ENCODE data around the gene PLPPR1. TPM values are rescaled to one million over a fixed set of nuclear protein-coding genes. Genes with fewer than 3 reads are reported as not detected.

PLPPR1 gene
- total and polyA plus RNA-seq, 2 of the 4 experiments (the other 2 are of a cell fraction): not detected

- Histone ChIP-seq H2AFZ (replicated peaks; ENCODE audit: low read length, poor library complexity) (no peak overlapping the region), H3K14ac (replicated peaks; ENCODE audit: low read depth, low read length) (no peak overlapping the region), H3K4me1 (ENCODE audit: control insufficient read depth, insufficient read depth, low read length) (no peaks in the 10 kb centered on the region), H3K56ac (ENCODE audit: extremely low read depth, insufficient read depth, low read length) (no peak overlapping the region), H4K5ac (ENCODE audit: low read depth, low read length) (no peak overlapping the region), H3K9me1 (ENCODE audit: insufficient read depth, low read length) (no peaks in the 10 kb centered on the region), H3K4me3 (ENCODE audit: insufficient read depth, low read depth, low read length) (no peak overlapping the region), H4K91ac (ENCODE audit: insufficient read depth, low read depth, low read length) (no peak overlapping the region), H3K18ac (ENCODE audit: low read depth, low read length) (no peak overlapping the region), H3K9ac (ENCODE audit: low read depth, low read length) (no peak overlapping the region), H2BK20ac (ENCODE audit: low read depth, low read length) (no peak overlapping the region), H2BK120ac (ENCODE audit: low read depth, low read length) (no peak overlapping the region), H3K27ac (ENCODE audit: insufficient read depth, low read length) (no peak overlapping the region), H3K36me3 (ENCODE audit: control insufficient read depth, insufficient read depth, low read length) (no peaks in the 10 kb centered on the region), H3K27me3 (ENCODE audit: control insufficient read depth, insufficient read depth, low read length) (no peaks in the 10 kb centered on the region), H3K4me2 (ENCODE audit: low read depth, low read length) (no peak overlapping the region), H3K23ac (ENCODE audit: low read depth, low read length) (no peak overlapping the region), H2BK15ac (ENCODE audit: low read depth, low read length) (no peak overlapping the region), H4K8ac (ENCODE audit: low read depth in 2 of 2, low read length in 2 of 2) (no peak overlapping the region), H4K20me1 (ENCODE audit: insufficient read depth, low read length) (no peaks in the 10 kb centered on the region), H2BK5ac (ENCODE audit: low read depth, low read length, poor library complexity, severe bottlenecking) (no peak overlapping the region), H3K79me1 (ENCODE audit: low read depth in 1 of 2, low read length in 2 of 2) (no peaks in the 10 kb centered on the region), H2AK5ac (ENCODE audit: low read depth, low read length) (no peak overlapping the region), H2AK9ac (replicated peaks; ENCODE audit: low read depth, low read length, poor library complexity) (no peak overlapping the region), H3K9me3 (ENCODE audit: control insufficient read depth, insufficient read depth, low read length) (no peaks in the 10 kb centered on the region), H3K4ac (ENCODE audit: low read depth, low read length) (no peak overlapping the region)
- DNase-seq: no peak
- POLR2A ChIA-PET (ENCODE audit: unreplicated experiment): no interaction called here
- in situ Hi-C loops (cut with MboI; ENCODE audit: low sequenced_read_pairs) (no loop called here), dilution Hi-C loops (cut with HindIII; ENCODE audit: low sequenced_read_pairs, unreplicated experiment) (no loop called here), intact Hi-C loops (cut with micrococcal nuclease) (no loop called here)
- no TSS peak for BruUV-seq (replicated peaks)
- WGBS, 2 experiments (ENCODE audit: extremely low coverage in 2 of 2, insufficient read length in 1 of 2): no CpG with 5 or more reads among the region's 2 CpGs
- no peak for TF ChIP-seq ELK1 (IDR thresholded peaks at IDR 0.05; ENCODE audit: borderline replicate concordance, low read depth, low read length)
- TF ChIP-seq MXI1 (IDR thresholded peaks at IDR 0.05; ENCODE audit: borderline replicate concordance, low read depth, low read length): no peak
- no peak for TF ChIP-seq RAD21 (IDR thresholded peaks at IDR 0.05; ENCODE audit: low read length)
- TF ChIP-seq CTCF (conservative IDR thresholded peaks at IDR 0.05; ENCODE audit: low read depth, low read length): no peak
- TF ChIP-seq SMC3 (IDR thresholded peaks at IDR 0.05; ENCODE audit: low read depth, low read length): no peak
- TF ChIP-seq FOS (IDR thresholded peaks at IDR 0.05; ENCODE audit: low read depth, low read length): no peak
- TF ChIP-seq CHD1 (IDR thresholded peaks at IDR 0.05; ENCODE audit: low read depth, low read length): no peak
- no peak for TF ChIP-seq MAFK (IDR thresholded peaks at IDR 0.05; ENCODE audit: low read depth, low read length)
- no peak for TF ChIP-seq CEBPB (IDR thresholded peaks at IDR 0.05; ENCODE audit: low read depth, low read length)
- TF ChIP-seq RFX5 (IDR thresholded peaks at IDR 0.05; ENCODE audit: low read depth, low read length): no peak
- no peak for TF ChIP-seq RCOR1 (IDR thresholded peaks at IDR 0.05; ENCODE audit: insufficient replicate concordance, low read length)
- TF ChIP-seq POLR2A (IDR thresholded peaks at IDR 0.05; ENCODE audit: low read depth, low read length): no peak
- no peak for TF ChIP-seq BHLHE40 (IDR thresholded peaks at IDR 0.05; ENCODE audit: low read depth, low read length)
- no peak for TF ChIP-seq MAZ (IDR thresholded peaks at IDR 0.05; ENCODE audit: borderline replicate concordance, low read depth, low read length)
- no peak for TF ChIP-seq NFE2L2 (IDR thresholded peaks at IDR 0.05; ENCODE audit: low read depth, low read length)
- no peak for TF ChIP-seq USF2 (IDR thresholded peaks at IDR 0.05; ENCODE audit: low read depth, low read length)
- ATAC-seq (ENCODE audit: low read depth): no peak
- CTCF ChIA-PET: interaction anchor here (1.8 kb wide), 1 partner anchor 19 kb away, joined by 4 read pairs; no protein-coding TSS in a partner anchor
Observed at GRCh38 chr9:101369884-101370531, 341.5 kb downstream of the PLPPR1 start.
